Mesenchymal stem cell (in vitro differentiated cells and primary cell): Measurements from ENCODE around the gene CHKB.

ENCODE experiments used
- DNase-seq: peaks from one replicate; pipeline ENCODE4 v3.0.0-alpha.2; 2013
- H2AFZ ChIP-seq: one replicate; pipeline ENCODE4 v1.6.1; 2013; ENCODE audit warnings: low read depth, mild to moderate bottlenecking, control low read depth, inconsistent platforms, low read length, moderate library complexity
- H2AK5ac ChIP-seq: 2 replicates; pipeline ENCODE4 v1.6.1; 2013; ENCODE audit warnings: low read length, moderate library complexity, mild to moderate bottlenecking, inconsistent platforms; ENCODE audit not compliant: severe bottlenecking
- H2BK120ac ChIP-seq: one replicate; pipeline ENCODE4 v1.6.1; 2013; ENCODE audit warnings: low read depth, mild to moderate bottlenecking, inconsistent platforms, low read length, moderate library complexity
- H2BK12ac ChIP-seq, 2 experiments: one replicate each; pipeline ENCODE4 v1.6.1; 2013; ENCODE audit warnings: inconsistent platforms in 2 of 2, low read length in 2 of 2, mild to moderate bottlenecking in 2 of 2, moderate library complexity in 2 of 2, control low read depth in 1 of 2
- H2BK15ac ChIP-seq: one replicate; pipeline ENCODE4 v1.6.1; 2013; ENCODE audit warnings: mild to moderate bottlenecking, low read depth, inconsistent platforms; ENCODE audit not compliant: poor library complexity, severe bottlenecking
- H2BK5ac ChIP-seq: 2 replicates; pipeline ENCODE4 v1.6.1; 2013; ENCODE audit warnings: low read depth, mild to moderate bottlenecking, low read length, control low read depth, inconsistent platforms; ENCODE audit not compliant: poor library complexity, severe bottlenecking
- H3K14ac ChIP-seq, 2 experiments: one replicate each; pipeline ENCODE4 v1.6.1; 2013; ENCODE audit warnings: inconsistent platforms in 2 of 2, low read length in 2 of 2, control low read depth in 1 of 2, mild to moderate bottlenecking in 1 of 2, moderate library complexity in 1 of 2
- H3K18ac ChIP-seq, 2 experiments: one replicate each; pipeline ENCODE4 v1.6.1; 2013; ENCODE audit warnings: inconsistent platforms in 2 of 2, low read length in 2 of 2, control low read depth in 1 of 2, low read depth in 1 of 2, mild to moderate bottlenecking in 1 of 2
- H3K23ac ChIP-seq, 2 experiments: one replicate each; pipeline ENCODE4 v1.6.1; 2013; ENCODE audit warnings: inconsistent platforms in 2 of 2, low read length in 2 of 2, mild to moderate bottlenecking in 2 of 2, moderate library complexity in 2 of 2, control low read depth in 1 of 2
- H3K27ac ChIP-seq: 2 replicates; pipeline ENCODE4 v1.5.1; 2013; ENCODE audit warnings: mild to moderate bottlenecking, moderate library complexity, low read length, control low read depth, inconsistent platforms; ENCODE audit not compliant: poor library complexity, severe bottlenecking
- H3K27me3 ChIP-seq, 2 experiments: 2 replicates each; pipeline versions ENCODE4 v1.6.1 to v1.7.0; 2013; ENCODE audit warnings: low read length in 2 of 2, mild to moderate bottlenecking in 2 of 2, moderate library complexity in 2 of 2, control low read depth in 1 of 2, inconsistent platforms in 1 of 2; ENCODE audit not compliant: control insufficient read depth in 1 of 2, insufficient read depth in 1 of 2
- H3K36me3 ChIP-seq, 2 experiments: 2 replicates each; pipeline versions ENCODE4 v1.6.1 to v1.7.0; 2013; ENCODE audit warnings: low read length in 2 of 2, control low read depth in 1 of 2, inconsistent platforms in 1 of 2, low read depth in 1 of 2, mild to moderate bottlenecking in 1 of 2; ENCODE audit not compliant: insufficient read depth in 2 of 2, control insufficient read depth in 1 of 2
- H3K4ac ChIP-seq, 2 experiments: one replicate each; pipeline ENCODE4 v1.6.1; 2013; ENCODE audit warnings: inconsistent platforms in 2 of 2, low read length in 2 of 2, mild to moderate bottlenecking in 2 of 2, moderate library complexity in 2 of 2, control low read depth in 1 of 2, low read depth in 1 of 2
- H3K4me1 ChIP-seq: 2 replicates; pipeline ENCODE4 v1.6.1; 2013; ENCODE audit warnings: low read depth, low read length, control low read depth; ENCODE audit not compliant: control insufficient read depth, insufficient read depth
- H3K4me2 ChIP-seq: 2 replicates; pipeline ENCODE4 v1.6.1; 2013; ENCODE audit warnings: low read length, mild to moderate bottlenecking, inconsistent platforms; ENCODE audit not compliant: poor library complexity, severe bottlenecking
- H3K4me3 ChIP-seq, 2 experiments: 2 replicates each; pipeline versions ENCODE4 v1.5.1 to v1.7.0; 2013; ENCODE audit warnings: low read length in 2 of 2, mild to moderate bottlenecking in 2 of 2, control low read depth in 1 of 2, low read depth in 1 of 2; ENCODE audit not compliant: insufficient read depth in 1 of 2
- H3K79me1 ChIP-seq: replicated peaks from 2 replicates; pipeline ENCODE4 v1.6.1; 2013; ENCODE audit warnings: mild to moderate bottlenecking, control low read depth, low read length, inconsistent platforms; ENCODE audit not compliant: poor library complexity, severe bottlenecking
- H3K9ac ChIP-seq: 2 replicates; pipeline ENCODE4 v1.7.0; 2013; ENCODE audit warnings: mild to moderate bottlenecking, low read length, moderate library complexity
- H3K9me3 ChIP-seq: 2 replicates; pipeline ENCODE4 v1.7.0; 2013; ENCODE audit warnings: mild to moderate bottlenecking, low read length; ENCODE audit not compliant: control insufficient read depth
- H4K8ac ChIP-seq: one replicate; pipeline ENCODE4 v1.6.1; 2013; ENCODE audit warnings: inconsistent platforms, mild to moderate bottlenecking, low read length, moderate library complexity
- H4K91ac ChIP-seq: one replicate; pipeline ENCODE4 v1.6.1; 2013; ENCODE audit warnings: mild to moderate bottlenecking, low read length, inconsistent platforms
- WGBS: methylation state at CpG from one replicate; pipeline ENCODE4 v1.1.7; 2013; ENCODE audit warnings: mixed read lengths; 5-methylcytosine and 5-hydroxymethylcytosine counted together

Gene CHKB

GRCh38 chr22:50627642-50628542 is 45.2 kb upstream of the CHKB start, which contains the start of gene ARSA:
Gene ARSA, minus strand, starts transcription at chr22:50628152. Its CDS starts 373 bp downstream, at chr22:50627779.
- peak within 1 kb of the TSS in 1 of 2 experiments; percentile 87 for H3K14ac ChIP-seq
- peak within 1 kb of the TSS; percentile 95 for H3K4me2 ChIP-seq
- peak; percentile 86 for DNase-seq
- H3K4me3 ChIP-seq: peak within 1 kb of the TSS; percentile 84 to 93
- H2BK5ac ChIP-seq: no peak within 1 kb of the TSS
- no peak within 1 kb of the TSS for H2AK5ac ChIP-seq
- peak within 1 kb of the TSS; percentile 28 to 75 for H2BK12ac ChIP-seq
- H2AFZ ChIP-seq: peak within 1 kb of the TSS; percentile 92
- H4K8ac ChIP-seq: peak within 1 kb of the TSS; percentile 94
- H3K9ac ChIP-seq: peak within 1 kb of the TSS; percentile 92
- no peak within 1 kb of the TSS for H3K27ac ChIP-seq
- peak within 1 kb of the TSS; percentile 40 for H4K91ac ChIP-seq
- no peaks in the 10 kb centered on the region for H3K27me3 ChIP-seq
- peak within 1 kb of the TSS; percentile 30 to 84 for H3K23ac ChIP-seq
- H3K18ac ChIP-seq: peak within 1 kb of the TSS; percentile 41 to 91
- no peak within 1 kb of the TSS for H2BK120ac ChIP-seq
- peaks cover 0 to 27% of the 10 kb centered on the region in 2 experiments for H3K36me3 ChIP-seq
- WGBS: 2% methylated on average over 71 of the region's 88 CpGs
- H2BK15ac ChIP-seq: no peak within 1 kb of the TSS
- peaks cover 23% of the 10 kb centered on the region for H3K4me1 ChIP-seq
- no peaks in the 10 kb centered on the region for H3K9me3 ChIP-seq
- H3K4ac ChIP-seq: peak within 1 kb of the TSS in 1 of 2 experiments; percentile 84
- peaks cover 21% of the 10 kb centered on the region for H3K79me1 ChIP-seq

GRCh38 chr22:50626850-50627641 is 44.4 kb upstream of the CHKB start:
- peak overlapping the region; percentile 40 for H4K91ac ChIP-seq
- peaks cover 21% of the 10 kb centered on the region for H3K79me1 ChIP-seq
- H2AK5ac ChIP-seq: no peak overlapping the region
- peak overlapping the region; percentile 92 for H3K9ac ChIP-seq
- H2BK5ac ChIP-seq: no peak overlapping the region
- 80% methylated on average over 42 of the region's 42 CpGs for WGBS
- H3K4me2 ChIP-seq: peak overlapping the region; percentile 94
- peak overlapping the region; percentile 41 to 91 for H3K18ac ChIP-seq
- H3K27ac ChIP-seq: no peak overlapping the region
- no peak overlapping the region for H2BK15ac ChIP-seq
- peak overlapping the region in 1 of 2 experiments; percentile 34 for H3K23ac ChIP-seq
- peak overlapping the region in 1 of 2 experiments; percentile 87 for H3K14ac ChIP-seq
- H2AFZ ChIP-seq: peak overlapping the region; percentile 92
- no peak for DNase-seq
- peak overlapping the region; percentile 94 for H4K8ac ChIP-seq
- peak overlapping the region in 1 of 2 experiments; percentile 10 for H2BK12ac ChIP-seq
- H2BK120ac ChIP-seq: no peak overlapping the region
- peaks cover 0 to 27% of the 10 kb centered on the region in 2 experiments for H3K36me3 ChIP-seq
- H3K27me3 ChIP-seq: peaks cover under 1 to 8% of the 10 kb centered on the region in 2 experiments
- H3K4ac ChIP-seq: peak overlapping the region in 1 of 2 experiments; percentile 66
- H3K9me3 ChIP-seq: no peaks in the 10 kb centered on the region
- H3K4me3 ChIP-seq: peak overlapping the region; percentile 84 to 93
- peaks cover 23% of the 10 kb centered on the region for H3K4me1 ChIP-seq

GRCh38 chr22:50626314-50626849 is 43.7 kb upstream of the CHKB start:
- Histone ChIP-seq H3K4me2 (no peak overlapping the region), H2AFZ (no peak overlapping the region), H3K27me3 (peaks cover 7 to 15% of the 10 kb centered on the region in 2 experiments), H4K8ac (peak overlapping the region; percentile 36), H3K14ac (no peak overlapping the region), H2BK120ac (no peak overlapping the region), H2BK5ac (no peak overlapping the region), H2AK5ac (no peak overlapping the region), H3K9ac (no peak overlapping the region), H3K27ac (no peak overlapping the region), H3K4me3 (no peak overlapping the region), H3K79me1 (peaks cover 21% of the 10 kb centered on the region), H3K36me3 (peaks cover 0 to 27% of the 10 kb centered on the region in 2 experiments), H3K4me1 (peaks cover 23% of the 10 kb centered on the region), H2BK15ac (no peak overlapping the region), H2BK12ac (no peak overlapping the region), H3K18ac (no peak overlapping the region), H3K9me3 (no peaks in the 10 kb centered on the region), H3K23ac (no peak overlapping the region), H3K4ac (no peak overlapping the region), H4K91ac (no peak overlapping the region)
- no peak for DNase-seq
- 89% methylated on average over 12 of the region's 12 CpGs for WGBS
